ENCODE measurements around the gene UCP2. TPM values are rescaled to one million over a fixed set of nuclear protein-coding genes. Genes with fewer than 3 reads are reported as not detected.

Gene UCP2
- total and polyA plus RNA-seq, 10 of the 15 experiments (the other 5 are each of a cell fraction or from before 2014, with no cell fraction given) = 32.9 to 248 (median 154) TPM

GRCh38 chr11:73949912-73950311 is 32.7 kb downstream of the UCP2 start:
- in situ Hi-C loops (cut with MboI) = no loop called here
- H3K4me2 ChIP-seq (ENCODE audit: control insufficient read depth, insufficient read depth) = no peak overlapping the region
- H3K27ac ChIP-seq (ENCODE audit: control insufficient read depth, insufficient read depth) = no peak overlapping the region
- RAD21 ChIA-PET (ENCODE audit: unreplicated experiment) = no interaction called here
- H3K36me3 ChIP-seq (ENCODE audit: control insufficient read depth in 2 of 2, insufficient read depth in 2 of 2, low read length in 1 of 2) = no peaks in the 10 kb centered on the region
- H4K20me1 ChIP-seq (ENCODE audit: control insufficient read depth, insufficient read depth) = no peaks in the 10 kb centered on the region
- intact Hi-C loops (cut with micrococcal nuclease; ENCODE audit: unreplicated experiment) = no loop called here
- POLR2A ChIA-PET = no interaction called here
- SMC1A ChIA-PET (ENCODE audit: uncharacterized antibody, unreplicated experiment) = interaction anchor here (0.7 to 1.5 kb wide), 3 partner anchors 11 to 153 kb away, joined by 3 read pairs; no protein-coding TSS in a partner anchor
- H3K4me1 ChIP-seq (ENCODE audit: control insufficient read depth, insufficient read depth, low read length) = peaks cover 3% of the 10 kb centered on the region; the same call in 1 of the 2 replicates
- DNase-seq (ENCODE audit: low read depth, low spot score) = no peak
- no TSS peak for BruUV-seq (replicated peaks)
- CTCF ChIA-PET = interaction anchor here (1.7 kb wide), 1 partner anchor 14 kb away, joined by 6 read pairs; no protein-coding TSS in a partner anchor
- FAIRE-seq = no peak
- no peak overlapping the region for H3K9ac ChIP-seq (ENCODE audit: control insufficient read depth, insufficient read depth, low read length)
- H3K79me2 ChIP-seq (ENCODE audit: control insufficient read depth, insufficient read depth, low read length) = no peaks in the 10 kb centered on the region
- no peak overlapping the region for H2AFZ ChIP-seq (ENCODE audit: control insufficient read depth, low read depth, low read length)
- no peak for ATAC-seq
- H3K9me3 ChIP-seq (replicated peaks; ENCODE audit: control insufficient read depth, insufficient read depth, low read length) = no peaks in the 10 kb centered on the region
- H3K27me3 ChIP-seq (replicated peaks in 1 of 2; ENCODE audit: control insufficient read depth in 2 of 2, insufficient read depth in 2 of 2, low read length in 1 of 2) = no peaks in the 10 kb centered on the region
- no peak overlapping the region for H3K4me3 ChIP-seq
- 58% methylated on average over 5 of the region's 5 CpGs for WGBS (ENCODE audit: insufficient coverage, insufficient replicate concordance, low lambda C conversion rate, missing lambda C conversion rate)
- TF ChIP-seq ZNF24 (IDR thresholded peaks at IDR 0.05) (no peak), SMC3 (IDR thresholded peaks at IDR 0.05; ENCODE audit: borderline replicate concordance, low read length) (no peak), KAT2A (conservative IDR thresholded peaks at IDR 0.05; ENCODE audit: control insufficient read depth, low read depth, low read length) (no peak), IRF3 (IDR thresholded peaks at IDR 0.05) (no peak), BRCA1 (IDR thresholded peaks at IDR 0.05; ENCODE audit: low read depth, low read length) (no peak), NFIC (IDR thresholded peaks at IDR 0.05; ENCODE audit: low read depth, low read length) (no peak), ZBTB11 (CRISPR knock-in tag; IDR thresholded peaks at IDR 0.05) (no peak), RFX5 (IDR thresholded peaks at IDR 0.05; ENCODE audit: low read depth, low read length) (no peak), CEBPB (IDR thresholded peaks at IDR 0.05; ENCODE audit: borderline replicate concordance in 1 of 2, low read depth in 2 of 2, low read length in 2 of 2) (no peak)
- TF ChIP-seq, protein P1, sequence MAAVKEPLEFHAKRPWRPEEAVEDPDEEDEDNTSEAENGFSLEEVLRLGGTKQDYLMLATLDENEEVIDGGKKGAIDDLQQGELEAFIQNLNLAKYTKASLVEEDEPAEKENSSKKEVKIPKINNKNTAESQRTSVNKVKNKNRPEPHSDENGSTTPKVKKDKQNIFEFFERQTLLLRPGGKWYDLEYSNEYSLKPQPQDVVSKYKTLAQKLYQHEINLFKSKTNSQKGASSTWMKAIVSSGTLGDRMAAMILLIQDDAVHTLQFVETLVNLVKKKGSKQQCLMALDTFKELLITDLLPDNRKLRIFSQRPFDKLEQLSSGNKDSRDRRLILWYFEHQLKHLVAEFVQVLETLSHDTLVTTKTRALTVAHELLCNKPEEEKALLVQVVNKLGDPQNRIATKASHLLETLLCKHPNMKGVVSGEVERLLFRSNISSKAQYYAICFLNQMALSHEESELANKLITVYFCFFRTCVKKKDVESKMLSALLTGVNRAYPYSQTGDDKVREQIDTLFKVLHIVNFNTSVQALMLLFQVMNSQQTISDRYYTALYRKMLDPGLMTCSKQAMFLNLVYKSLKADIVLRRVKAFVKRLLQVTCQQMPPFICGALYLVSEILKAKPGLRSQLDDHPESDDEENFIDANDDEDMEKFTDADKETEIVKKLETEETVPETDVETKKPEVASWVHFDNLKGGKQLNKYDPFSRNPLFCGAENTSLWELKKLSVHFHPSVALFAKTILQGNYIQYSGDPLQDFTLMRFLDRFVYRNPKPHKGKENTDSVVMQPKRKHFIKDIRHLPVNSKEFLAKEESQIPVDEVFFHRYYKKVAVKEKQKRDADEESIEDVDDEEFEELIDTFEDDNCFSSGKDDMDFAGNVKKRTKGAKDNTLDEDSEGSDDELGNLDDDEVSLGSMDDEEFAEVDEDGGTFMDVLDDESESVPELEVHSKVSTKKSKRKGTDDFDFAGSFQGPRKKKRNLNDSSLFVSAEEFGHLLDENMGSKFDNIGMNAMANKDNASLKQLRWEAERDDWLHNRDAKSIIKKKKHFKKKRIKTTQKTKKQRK (IDR thresholded peaks at IDR 0.05; ENCODE audit: low read depth, low read length) = no peak
- TF ChIP-seq, protein P2, sequence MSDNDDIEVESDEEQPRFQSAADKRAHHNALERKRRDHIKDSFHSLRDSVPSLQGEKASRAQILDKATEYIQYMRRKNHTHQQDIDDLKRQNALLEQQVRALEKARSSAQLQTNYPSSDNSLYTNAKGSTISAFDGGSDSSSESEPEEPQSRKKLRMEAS (IDR thresholded peaks at IDR 0.05; ENCODE audit: low read depth, low read length) = no peak
- TF ChIP-seq, protein P3, sequence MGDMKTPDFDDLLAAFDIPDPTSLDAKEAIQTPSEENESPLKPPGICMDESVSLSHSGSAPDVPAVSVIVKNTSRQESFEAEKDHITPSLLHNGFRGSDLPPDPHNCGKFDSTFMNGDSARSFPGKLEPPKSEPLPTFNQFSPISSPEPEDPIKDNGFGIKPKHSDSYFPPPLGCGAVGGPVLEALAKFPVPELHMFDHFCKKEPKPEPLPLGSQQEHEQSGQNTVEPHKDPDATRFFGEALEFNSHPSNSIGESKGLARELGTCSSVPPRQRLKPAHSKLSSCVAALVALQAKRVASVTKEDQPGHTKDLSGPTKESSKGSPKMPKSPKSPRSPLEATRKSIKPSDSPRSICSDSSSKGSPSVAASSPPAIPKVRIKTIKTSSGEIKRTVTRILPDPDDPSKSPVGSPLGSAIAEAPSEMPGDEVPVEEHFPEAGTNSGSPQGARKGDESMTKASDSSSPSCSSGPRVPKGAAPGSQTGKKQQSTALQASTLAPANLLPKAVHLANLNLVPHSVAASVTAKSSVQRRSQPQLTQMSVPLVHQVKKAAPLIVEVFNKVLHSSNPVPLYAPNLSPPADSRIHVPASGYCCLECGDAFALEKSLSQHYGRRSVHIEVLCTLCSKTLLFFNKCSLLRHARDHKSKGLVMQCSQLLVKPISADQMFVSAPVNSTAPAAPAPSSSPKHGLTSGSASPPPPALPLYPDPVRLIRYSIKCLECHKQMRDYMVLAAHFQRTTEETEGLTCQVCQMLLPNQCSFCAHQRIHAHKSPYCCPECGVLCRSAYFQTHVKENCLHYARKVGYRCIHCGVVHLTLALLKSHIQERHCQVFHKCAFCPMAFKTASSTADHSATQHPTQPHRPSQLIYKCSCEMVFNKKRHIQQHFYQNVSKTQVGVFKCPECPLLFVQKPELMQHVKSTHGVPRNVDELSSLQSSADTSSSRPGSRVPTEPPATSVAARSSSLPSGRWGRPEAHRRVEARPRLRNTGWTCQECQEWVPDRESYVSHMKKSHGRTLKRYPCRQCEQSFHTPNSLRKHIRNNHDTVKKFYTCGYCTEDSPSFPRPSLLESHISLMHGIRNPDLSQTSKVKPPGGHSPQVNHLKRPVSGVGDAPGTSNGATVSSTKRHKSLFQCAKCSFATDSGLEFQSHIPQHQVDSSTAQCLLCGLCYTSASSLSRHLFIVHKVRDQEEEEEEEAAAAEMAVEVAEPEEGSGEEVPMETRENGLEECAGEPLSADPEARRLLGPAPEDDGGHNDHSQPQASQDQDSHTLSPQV (IDR thresholded peaks at IDR 0.05) = no peak

All from GM12878 (cell line).